BE2C (cell line): ENCODE measurements around the gene TFB1M.
"Not testable (repeated sequence)": the region's sequence is repeated elsewhere in the genome, so short reads cannot be mapped to it uniquely, and the experiment has no call there.

Source experiments
- DNase-seq: peaks from one replicate; pipeline ENCODE4 v3.0.0-alpha.2; 2020
- H3K27me3 ChIP-seq: fragments of 250-450 bp; sonication (Bioruptor Pico); 2 replicates; pipeline ENCODE4 v1.5.1; 2020; ENCODE audit warnings: mild to moderate bottlenecking
- H3K36me3 ChIP-seq: fragments of 250-450 bp; sonication (Bioruptor Pico); 2 replicates; pipeline ENCODE4 v1.5.1; 2020; ENCODE audit warnings: mild to moderate bottlenecking
- H3K4me1 ChIP-seq: fragments of 250-450 bp; sonication (Bioruptor Pico); 2 replicates; pipeline ENCODE4 v1.5.1; 2020
- H3K4me3 ChIP-seq: 2 replicates; pipeline ENCODE4 v1.5.1; 2011; ENCODE audit warnings: low read depth, low read length
- H3K9me3 ChIP-seq: fragments of 250-450 bp; sonication (Bioruptor Pico); 2 replicates; pipeline ENCODE4 v1.5.1; 2020
- TF ChIP-seq, protein P1 (sequence below): IDR thresholded peaks from 2 replicates; pipeline ENCODE4 v1.5.1; 2012; ENCODE audit warnings: mild to moderate bottlenecking, low read depth, low read length

The TFB1M gene

DNA sequence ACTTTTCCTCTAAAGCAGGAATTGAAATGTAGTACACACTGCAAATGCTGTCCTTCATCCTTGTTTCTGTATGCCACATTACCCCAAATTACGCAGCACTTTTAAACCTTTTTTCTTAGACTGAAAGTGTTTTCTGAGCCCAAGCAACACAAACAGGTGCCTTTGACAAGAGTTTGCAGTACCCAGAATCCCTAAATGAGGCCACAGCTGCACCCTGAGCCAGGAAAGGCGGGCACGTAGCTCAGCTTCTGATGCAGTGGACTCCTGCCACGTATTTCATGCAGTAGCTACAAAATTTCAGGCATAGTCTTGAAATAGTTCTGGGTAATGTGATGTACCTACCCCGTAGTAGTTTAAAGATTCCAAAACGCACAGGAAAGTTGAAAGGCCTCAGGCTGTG lies 81.4 kb downstream of the TFB1M start:
- TF ChIP-seq, protein P1, sequence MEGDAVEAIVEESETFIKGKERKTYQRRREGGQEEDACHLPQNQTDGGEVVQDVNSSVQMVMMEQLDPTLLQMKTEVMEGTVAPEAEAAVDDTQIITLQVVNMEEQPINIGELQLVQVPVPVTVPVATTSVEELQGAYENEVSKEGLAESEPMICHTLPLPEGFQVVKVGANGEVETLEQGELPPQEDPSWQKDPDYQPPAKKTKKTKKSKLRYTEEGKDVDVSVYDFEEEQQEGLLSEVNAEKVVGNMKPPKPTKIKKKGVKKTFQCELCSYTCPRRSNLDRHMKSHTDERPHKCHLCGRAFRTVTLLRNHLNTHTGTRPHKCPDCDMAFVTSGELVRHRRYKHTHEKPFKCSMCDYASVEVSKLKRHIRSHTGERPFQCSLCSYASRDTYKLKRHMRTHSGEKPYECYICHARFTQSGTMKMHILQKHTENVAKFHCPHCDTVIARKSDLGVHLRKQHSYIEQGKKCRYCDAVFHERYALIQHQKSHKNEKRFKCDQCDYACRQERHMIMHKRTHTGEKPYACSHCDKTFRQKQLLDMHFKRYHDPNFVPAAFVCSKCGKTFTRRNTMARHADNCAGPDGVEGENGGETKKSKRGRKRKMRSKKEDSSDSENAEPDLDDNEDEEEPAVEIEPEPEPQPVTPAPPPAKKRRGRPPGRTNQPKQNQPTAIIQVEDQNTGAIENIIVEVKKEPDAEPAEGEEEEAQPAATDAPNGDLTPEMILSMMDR: no peak
- Histone ChIP-seq H3K4me1 (no peaks in the 10 kb centered on the region), H3K9me3 (no peaks in the 10 kb centered on the region), H3K27me3 (no peaks in the 10 kb centered on the region), H3K4me3 (no peak overlapping the region), H3K36me3 (no peaks in the 10 kb centered on the region)
- no peak for DNase-seq

DNA sequence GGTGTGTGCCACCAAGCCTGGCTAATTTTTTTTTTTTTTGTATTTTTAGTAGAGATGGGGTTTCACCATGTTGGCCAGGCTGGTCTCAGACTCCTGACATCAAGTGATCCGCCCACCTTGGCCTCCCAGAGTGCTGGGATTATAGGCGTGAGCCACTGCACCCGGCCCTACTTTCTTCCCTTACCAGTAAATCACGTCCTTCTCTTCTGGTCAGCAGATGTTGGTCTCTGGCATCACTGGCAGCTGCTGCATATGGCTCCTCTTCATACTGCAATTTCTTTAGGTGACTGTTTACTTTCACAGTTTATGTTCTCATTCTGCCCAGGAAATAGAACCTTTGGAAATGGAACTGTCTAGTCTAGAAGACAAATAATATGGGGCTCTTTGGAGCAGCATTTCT lies 83.3 kb downstream of the TFB1M start:
- H3K36me3 ChIP-seq, H3K4me1 ChIP-seq, H3K27me3 ChIP-seq, H3K4me3 ChIP-seq, H3K9me3 ChIP-seq, DNase-seq: not testable (repeated sequence)

DNA sequence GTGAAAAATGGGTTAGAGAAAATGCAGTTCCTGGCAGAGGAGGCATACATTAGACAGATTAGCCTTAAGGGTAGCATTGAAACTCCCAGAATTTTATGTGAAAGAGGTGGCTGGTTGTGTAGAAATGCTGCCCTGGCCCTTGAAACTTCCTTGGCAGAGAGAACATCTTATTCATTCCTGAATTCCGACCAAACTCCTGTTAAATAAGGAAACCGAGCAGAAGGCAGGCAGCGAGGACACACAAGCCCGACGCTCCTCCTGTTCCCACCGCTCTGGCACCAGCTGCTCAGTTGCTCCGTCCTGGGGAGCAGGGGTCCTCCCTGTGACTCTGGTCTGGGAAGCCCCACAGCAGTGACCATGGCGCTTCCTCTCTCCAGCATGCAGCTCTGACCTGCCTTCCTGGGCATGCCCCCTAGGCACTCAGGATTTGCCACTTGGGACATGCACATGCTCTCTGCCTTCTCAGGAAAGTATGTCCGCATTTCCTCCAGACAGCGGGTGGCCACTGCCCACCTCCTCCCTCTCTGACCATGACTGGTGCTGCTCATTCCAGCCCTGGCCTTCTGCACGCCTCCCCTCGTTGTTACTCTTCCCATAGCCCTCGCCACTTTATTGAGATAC lies 85.6 kb downstream of the TFB1M start:
- Histone ChIP-seq H3K4me1 (no peaks in the 10 kb centered on the region), H3K27me3 (no peaks in the 10 kb centered on the region), H3K36me3 (no peaks in the 10 kb centered on the region), H3K4me3 (no peak overlapping the region), H3K9me3 (no peaks in the 10 kb centered on the region)
- TF ChIP-seq, protein P1: no peak
- no peak for DNase-seq

DNA sequence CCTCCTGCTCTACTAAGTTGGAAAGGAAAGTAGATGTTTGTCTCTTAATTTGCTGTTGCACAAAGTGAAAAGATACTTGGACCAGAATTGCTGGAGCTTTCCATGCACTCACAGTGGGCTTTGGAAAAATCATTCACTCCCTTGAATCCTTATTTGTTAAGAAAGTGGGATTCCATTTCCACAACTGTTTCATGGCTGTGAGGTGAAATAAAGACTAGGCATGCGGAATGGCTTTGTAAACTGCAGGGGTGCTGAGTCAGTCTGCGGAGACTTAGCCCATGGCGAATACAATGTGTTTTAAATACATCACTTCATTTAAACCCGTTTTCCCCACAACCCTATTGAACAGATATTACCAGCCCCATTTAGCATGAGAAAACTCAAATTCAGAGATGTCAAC lies 87.2 kb downstream of the TFB1M start:
- H3K36me3 ChIP-seq: no peaks in the 10 kb centered on the region
- TF ChIP-seq, protein P1: no peak
- no peak for DNase-seq
- no peaks in the 10 kb centered on the region for H3K4me1 ChIP-seq
- H3K9me3 ChIP-seq: no peaks in the 10 kb centered on the region
- H3K27me3 ChIP-seq: no peaks in the 10 kb centered on the region
- no peak overlapping the region for H3K4me3 ChIP-seq

DNA sequence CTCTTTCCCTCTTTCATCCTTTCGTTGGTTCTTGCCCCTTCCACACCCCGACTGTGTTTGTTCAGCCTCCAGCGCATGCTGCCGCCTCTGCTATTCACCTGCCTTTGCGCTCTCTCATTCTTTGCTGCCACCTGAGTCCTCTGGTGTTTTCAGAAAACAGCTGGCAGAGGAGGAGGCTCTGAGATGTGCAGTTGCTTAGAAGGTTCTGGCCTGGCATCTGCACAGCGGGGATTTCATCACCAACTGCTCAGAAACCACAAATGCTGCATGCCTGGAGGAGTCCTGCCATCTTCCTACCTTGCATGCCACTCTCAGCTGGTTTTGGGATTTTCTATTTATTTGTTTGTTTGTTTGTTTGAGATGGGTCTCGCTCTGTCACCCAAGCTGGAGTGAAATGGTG lies 89.7 kb downstream of the TFB1M start:
- Histone ChIP-seq H3K9me3 (no peaks in the 10 kb centered on the region), H3K27me3 (no peaks in the 10 kb centered on the region), H3K36me3 (no peaks in the 10 kb centered on the region), H3K4me1 (no peaks in the 10 kb centered on the region), H3K4me3 (no peak overlapping the region)
- TF ChIP-seq, protein P1: no peak
- DNase-seq: no peak

DNA sequence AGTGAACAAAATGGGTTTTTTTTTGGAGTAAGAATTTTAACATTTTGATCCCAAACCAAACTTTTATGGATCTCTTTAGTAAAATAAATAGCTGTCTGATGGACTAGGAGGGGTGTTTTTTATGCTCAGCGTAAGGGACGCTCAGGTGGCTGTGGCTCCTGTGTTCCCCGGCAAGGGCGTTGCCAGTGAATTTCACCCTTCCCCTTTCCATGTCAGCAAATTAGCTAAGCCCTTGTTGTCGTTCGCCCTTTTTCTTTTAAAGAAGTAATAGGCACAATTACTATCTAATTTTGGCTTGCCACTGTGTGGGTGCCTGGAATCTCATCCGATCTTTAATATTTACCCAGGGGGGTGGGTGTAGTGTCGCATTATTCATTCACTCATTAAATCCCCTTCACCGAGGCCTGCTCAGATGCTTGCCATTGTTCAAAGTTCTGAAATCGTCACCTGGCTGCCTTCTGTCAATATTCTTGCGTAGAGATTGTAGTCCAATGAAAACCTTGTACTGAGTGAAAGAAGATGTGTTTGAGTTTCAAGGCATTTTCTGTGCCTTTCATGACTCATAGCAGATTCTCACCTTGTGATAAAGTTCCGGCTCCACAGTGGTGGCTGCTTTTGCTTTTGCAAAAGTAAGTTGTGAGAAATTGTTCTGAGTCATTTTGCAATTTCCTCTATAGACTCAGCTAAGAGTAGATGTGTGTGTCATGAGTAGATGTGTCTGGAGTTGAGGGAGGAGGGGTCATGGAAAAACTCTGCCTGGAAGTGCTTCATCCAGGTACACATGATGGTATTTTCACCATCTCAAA lies 90.4 kb downstream of the TFB1M start:
- no peak for DNase-seq
- Histone ChIP-seq H3K4me1 (no peaks in the 10 kb centered on the region), H3K36me3 (no peaks in the 10 kb centered on the region), H3K9me3 (no peaks in the 10 kb centered on the region), H3K4me3 (no peak overlapping the region), H3K27me3 (no peaks in the 10 kb centered on the region)
- TF ChIP-seq, protein P1: no peak
